ENCODE data around the gene ANXA5. TPM values are rescaled to one million over a fixed set of nuclear protein-coding genes. Genes with fewer than 3 reads are reported as not detected.

ANXA5 gene
- total and polyA plus RNA-seq, 2 of the 4 experiments (the other 2 are of a cell fraction): 780 to 1,448 TPM

DNA sequence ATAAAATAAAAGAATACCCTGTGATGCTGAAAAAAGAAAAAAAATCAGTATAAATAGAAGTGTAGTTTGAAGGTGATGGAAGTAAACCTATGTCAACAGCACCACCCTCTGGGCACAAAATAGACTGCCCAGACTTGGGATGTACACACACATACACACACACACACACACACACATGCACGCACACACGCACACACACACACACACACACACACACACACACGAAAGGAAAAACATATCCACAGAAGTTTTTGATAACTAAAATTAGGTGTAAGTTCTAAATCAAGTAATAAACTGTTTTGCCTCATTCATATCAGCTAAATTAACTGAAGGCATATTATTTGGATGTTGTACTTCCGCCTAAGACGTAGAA lies 40.5 kb downstream of the ANXA5 start:
- ChIA-PET POLR2A (ENCODE audit: unreplicated experiment) (no interaction called here), CTCF (interaction anchor here (0.6 to 1.0 kb wide), 5 partner anchors 14 to 286 kb away, joined by 3 to 5 read pairs (median 3); no protein-coding TSS in a partner anchor)
- DNase-seq (peak; percentile 79), ATAC-seq (ENCODE audit: low read depth) (peak; percentile 94)
- H2AK9ac ChIP-seq (replicated peaks; ENCODE audit: low read depth, low read length, poor library complexity): no peak overlapping the region
- H3K79me1 ChIP-seq (ENCODE audit: low read depth in 1 of 2, low read length in 2 of 2): no peaks in the 10 kb centered on the region
- H4K20me1 ChIP-seq (ENCODE audit: insufficient read depth, low read length): no peaks in the 10 kb centered on the region
- H4K8ac ChIP-seq (ENCODE audit: low read depth in 2 of 2, low read length in 2 of 2): no peak overlapping the region
- no peak overlapping the region for H3K9ac ChIP-seq (ENCODE audit: low read depth, low read length)
- no peak overlapping the region for H3K4me2 ChIP-seq (ENCODE audit: low read depth, low read length)
- BruUV-seq (replicated peaks): no TSS peak
- TF ChIP-seq MAFK (IDR thresholded peaks at IDR 0.05; ENCODE audit: low read depth, low read length): no peak
- peak; percentile 45 for TF ChIP-seq SMC3 (IDR thresholded peaks at IDR 0.05; ENCODE audit: low read depth, low read length)
- TF ChIP-seq MXI1 (IDR thresholded peaks at IDR 0.05; ENCODE audit: borderline replicate concordance, low read depth, low read length): no peak
- TF ChIP-seq POLR2A (IDR thresholded peaks at IDR 0.05; ENCODE audit: low read depth, low read length): no peak
- TF ChIP-seq RAD21 (IDR thresholded peaks at IDR 0.05; ENCODE audit: low read length): peak; percentile 58
- no peak for TF ChIP-seq FOS (IDR thresholded peaks at IDR 0.05; ENCODE audit: low read depth, low read length)
- TF ChIP-seq MAZ (IDR thresholded peaks at IDR 0.05; ENCODE audit: borderline replicate concordance, low read depth, low read length): no peak
- no peak for TF ChIP-seq NFE2L2 (IDR thresholded peaks at IDR 0.05; ENCODE audit: low read depth, low read length)
- no peak for TF ChIP-seq BHLHE40 (IDR thresholded peaks at IDR 0.05; ENCODE audit: low read depth, low read length)
- no peak for TF ChIP-seq CEBPB (IDR thresholded peaks at IDR 0.05; ENCODE audit: low read depth, low read length)
- no peak for TF ChIP-seq RCOR1 (IDR thresholded peaks at IDR 0.05; ENCODE audit: insufficient replicate concordance, low read length)
- TF ChIP-seq, protein P1, sequence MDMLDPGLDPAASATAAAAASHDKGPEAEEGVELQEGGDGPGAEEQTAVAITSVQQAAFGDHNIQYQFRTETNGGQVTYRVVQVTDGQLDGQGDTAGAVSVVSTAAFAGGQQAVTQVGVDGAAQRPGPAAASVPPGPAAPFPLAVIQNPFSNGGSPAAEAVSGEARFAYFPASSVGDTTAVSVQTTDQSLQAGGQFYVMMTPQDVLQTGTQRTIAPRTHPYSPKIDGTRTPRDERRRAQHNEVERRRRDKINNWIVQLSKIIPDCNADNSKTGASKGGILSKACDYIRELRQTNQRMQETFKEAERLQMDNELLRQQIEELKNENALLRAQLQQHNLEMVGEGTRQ (IDR thresholded peaks at IDR 0.05; ENCODE audit: low read depth, low read length): no peak
- peak; percentile 63 for TF ChIP-seq CTCF (conservative IDR thresholded peaks at IDR 0.05; ENCODE audit: low read depth, low read length)
- TF ChIP-seq, protein P2, sequence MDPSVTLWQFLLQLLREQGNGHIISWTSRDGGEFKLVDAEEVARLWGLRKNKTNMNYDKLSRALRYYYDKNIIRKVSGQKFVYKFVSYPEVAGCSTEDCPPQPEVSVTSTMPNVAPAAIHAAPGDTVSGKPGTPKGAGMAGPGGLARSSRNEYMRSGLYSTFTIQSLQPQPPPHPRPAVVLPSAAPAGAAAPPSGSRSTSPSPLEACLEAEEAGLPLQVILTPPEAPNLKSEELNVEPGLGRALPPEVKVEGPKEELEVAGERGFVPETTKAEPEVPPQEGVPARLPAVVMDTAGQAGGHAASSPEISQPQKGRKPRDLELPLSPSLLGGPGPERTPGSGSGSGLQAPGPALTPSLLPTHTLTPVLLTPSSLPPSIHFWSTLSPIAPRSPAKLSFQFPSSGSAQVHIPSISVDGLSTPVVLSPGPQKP (IDR thresholded peaks at IDR 0.05; ENCODE audit: borderline replicate concordance, low read depth, low read length): no peak
- no peak for TF ChIP-seq RFX5 (IDR thresholded peaks at IDR 0.05; ENCODE audit: low read depth, low read length)
- TF ChIP-seq CHD1 (IDR thresholded peaks at IDR 0.05; ENCODE audit: low read depth, low read length): no peak
- intact Hi-C loops (cut with micrococcal nuclease): loop anchor here (2.0 to 5.0 kb wide), 4 partner anchors 171 to 464 kb away; no protein-coding TSS in a partner anchor
- H2BK20ac ChIP-seq (ENCODE audit: low read depth, low read length): no peak overlapping the region
- H3K18ac ChIP-seq (ENCODE audit: low read depth, low read length): no peak overlapping the region
- no peak overlapping the region for H4K5ac ChIP-seq (ENCODE audit: low read depth, low read length)
- no CpG with 5 or more reads among the region's 5 CpGs for WGBS, 2 experiments (ENCODE audit: extremely low coverage in 2 of 2, insufficient read length in 1 of 2)
- H2BK120ac ChIP-seq (ENCODE audit: low read depth, low read length): no peak overlapping the region
- no peak overlapping the region for H2BK5ac ChIP-seq (ENCODE audit: low read depth, low read length, poor library complexity, severe bottlenecking)
- H3K4me3 ChIP-seq (ENCODE audit: insufficient read depth, low read depth, low read length): no peak overlapping the region
- H3K56ac ChIP-seq (ENCODE audit: extremely low read depth, insufficient read depth, low read length): no peak overlapping the region
- dilution Hi-C loops (cut with HindIII; ENCODE audit: low sequenced_read_pairs, unreplicated experiment): no loop called here
- in situ Hi-C loops (cut with MboI; ENCODE audit: low sequenced_read_pairs): loop anchor here (10.0 kb wide), 1 partner anchor 171 kb away; no protein-coding TSS in a partner anchor
- no peak overlapping the region for H3K14ac ChIP-seq (replicated peaks; ENCODE audit: low read depth, low read length)
- H3K9me3 ChIP-seq (ENCODE audit: control insufficient read depth, insufficient read depth, low read length): no peaks in the 10 kb centered on the region
- H3K27me3 ChIP-seq (ENCODE audit: control insufficient read depth, insufficient read depth, low read length): no peaks in the 10 kb centered on the region
- H3K9me1 ChIP-seq (ENCODE audit: insufficient read depth, low read length): no peaks in the 10 kb centered on the region
- no peaks in the 10 kb centered on the region for H3K36me3 ChIP-seq (ENCODE audit: control insufficient read depth, insufficient read depth, low read length)
- H2AFZ ChIP-seq (replicated peaks; ENCODE audit: low read length, poor library complexity): no peak overlapping the region
- H2BK15ac ChIP-seq (ENCODE audit: low read depth, low read length): no peak overlapping the region
- H3K4ac ChIP-seq (ENCODE audit: low read depth, low read length): no peak overlapping the region
- no peak overlapping the region for H4K91ac ChIP-seq (ENCODE audit: insufficient read depth, low read depth, low read length)
- no peak overlapping the region for H3K27ac ChIP-seq (ENCODE audit: insufficient read depth, low read length)
- no peak overlapping the region for H2AK5ac ChIP-seq (ENCODE audit: low read depth, low read length)
- no peak overlapping the region for H3K23ac ChIP-seq (ENCODE audit: low read depth, low read length)
- H3K4me1 ChIP-seq (ENCODE audit: control insufficient read depth, insufficient read depth, low read length): no peaks in the 10 kb centered on the region
